Activated CD4-positive, alpha-beta T cell treated with anti-CD3 and anti-CD28 coated beads for 24 hours (primary cell): ENCODE measurements around the gene ATP5IF1.

ENCODE experiments used
- DNase-seq, 2 donors: peaks; one replicate each; pipeline ENCODE4 v3.0.0-alpha.2; 2020; ENCODE audit warnings: low read depth in 2 of 2

The ATP5IF1 gene

DNA sequence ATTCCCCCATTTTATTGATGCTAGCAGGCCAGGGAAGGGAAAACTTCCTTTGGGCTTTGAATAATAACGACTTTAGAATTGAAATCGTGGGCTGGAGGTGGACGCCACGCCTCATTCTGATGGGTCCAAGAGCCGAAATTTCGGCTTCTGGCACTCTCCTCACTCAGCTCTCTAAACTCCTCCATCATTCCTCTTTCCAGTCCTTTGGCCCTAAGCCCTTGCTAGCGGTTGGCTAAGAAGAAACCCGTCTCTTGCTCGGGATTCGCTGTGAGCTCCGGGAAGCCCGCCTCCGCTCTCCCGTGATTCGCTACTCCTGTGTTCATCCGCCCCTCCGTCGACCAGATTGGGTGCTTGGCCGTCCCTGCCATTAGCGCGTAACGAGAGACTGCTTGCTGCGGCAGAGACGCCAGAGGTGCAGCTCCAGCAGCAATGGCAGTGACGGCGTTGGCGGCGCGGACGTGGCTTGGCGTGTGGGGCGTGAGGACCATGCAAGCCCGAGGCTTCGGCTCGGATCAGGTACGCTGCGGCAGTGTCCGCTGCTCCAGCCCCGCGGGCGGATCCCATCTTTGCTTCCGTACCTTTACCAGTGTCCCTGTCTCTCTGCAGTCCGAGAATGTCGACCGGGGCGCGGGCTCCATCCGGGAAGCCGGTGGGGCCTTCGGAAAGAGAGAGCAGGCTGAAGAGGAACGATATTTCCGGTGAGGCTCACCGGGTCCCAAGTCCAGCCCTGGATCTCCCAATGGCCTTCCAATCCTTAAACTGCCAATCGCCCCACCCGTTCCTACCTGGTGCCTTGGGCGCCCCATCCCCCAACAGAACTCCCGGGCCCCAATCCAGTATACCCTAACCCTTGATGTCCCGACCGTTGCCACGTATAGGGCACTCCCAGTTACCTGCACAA, at the start of gene ATP5IF1:
Gene ATP5IF1 (plus strand): TSS at position 370 of the 901 bp plus-strand sequence. CDS start 60 bp downstream, at position 430.
- DNase-seq: peak; percentile 90 to 91

DNA sequence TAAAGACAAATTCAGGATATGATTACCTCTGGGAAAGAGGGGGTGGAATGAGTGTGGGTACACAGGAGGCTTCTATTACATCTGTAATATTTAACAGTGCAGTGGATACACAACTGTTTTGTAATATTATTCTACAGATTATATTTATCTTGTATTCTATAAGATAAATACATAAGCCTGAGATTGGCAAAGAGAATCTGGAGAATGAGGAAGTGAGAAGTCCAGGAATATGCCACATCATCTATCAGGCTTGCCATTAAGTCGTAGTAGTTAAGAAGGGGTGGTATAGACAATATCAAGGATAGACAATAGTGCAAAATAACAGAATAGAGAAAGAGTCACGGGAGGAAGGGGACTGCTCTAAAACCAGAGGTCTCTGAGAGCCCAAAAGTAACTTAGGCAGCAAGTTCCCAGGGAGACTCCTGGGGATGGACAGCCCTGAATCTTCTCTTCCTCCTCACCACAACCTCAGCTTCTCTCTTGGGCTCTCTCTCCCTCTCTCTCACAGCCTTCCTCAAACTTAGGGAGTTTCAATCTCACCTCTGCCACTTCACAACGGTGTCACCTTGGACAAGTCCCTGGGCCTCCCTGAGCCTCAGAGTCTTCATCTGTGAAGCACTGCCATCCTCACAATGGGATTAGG, 45.5 kb upstream of the ATP5IF1 start:
- no peak for DNase-seq

DNA sequence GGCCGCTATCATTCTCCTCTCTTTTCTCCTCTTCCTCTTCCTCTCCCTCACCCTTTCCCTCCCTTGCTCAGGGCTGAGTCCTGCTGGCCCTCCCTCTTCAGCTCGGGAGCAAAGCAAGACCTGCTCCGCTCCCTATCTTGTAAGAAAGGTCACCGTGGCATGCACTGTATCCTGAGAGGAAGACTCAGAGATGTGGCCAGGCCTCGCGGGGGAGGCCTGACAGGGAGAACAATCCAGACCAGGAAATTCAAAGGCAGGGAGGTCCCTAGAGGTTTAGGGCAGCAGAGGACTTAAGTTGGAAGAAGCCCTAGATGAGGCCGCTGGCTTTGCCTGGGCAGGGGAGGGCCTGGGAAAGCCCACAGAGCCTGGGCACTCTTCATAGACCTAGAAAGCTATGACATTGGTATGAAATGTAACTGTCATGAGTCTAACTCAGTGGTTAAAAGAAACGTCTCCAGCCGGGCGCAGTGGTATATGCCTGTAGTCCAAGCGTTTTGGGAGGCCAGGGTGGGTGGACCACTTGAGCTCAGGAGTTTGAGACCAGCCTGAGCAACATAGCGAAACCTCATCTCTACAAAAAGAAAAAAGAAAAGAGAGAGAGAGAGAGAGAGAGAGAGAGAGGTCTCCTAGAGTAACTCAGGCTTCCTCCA, 44.8 kb upstream of the ATP5IF1 start:
- no peak for DNase-seq

- DNase-seq: no peak
These were observed 42.2 kb upstream of the ATP5IF1 start for GRCh38 chr1:28193701-28194161.

GRCh38 chr1:28194326-28195035, 41.4 kb upstream of the ATP5IF1 start:
- DNase-seq: no peak

GRCh38 chr1:28195780-28196179, 40.1 kb upstream of the ATP5IF1 start:
- DNase-seq: no peak

GRCh38 chr1:28196330-28196729, 39.6 kb upstream of the ATP5IF1 start:
- no peak for DNase-seq

DNA sequence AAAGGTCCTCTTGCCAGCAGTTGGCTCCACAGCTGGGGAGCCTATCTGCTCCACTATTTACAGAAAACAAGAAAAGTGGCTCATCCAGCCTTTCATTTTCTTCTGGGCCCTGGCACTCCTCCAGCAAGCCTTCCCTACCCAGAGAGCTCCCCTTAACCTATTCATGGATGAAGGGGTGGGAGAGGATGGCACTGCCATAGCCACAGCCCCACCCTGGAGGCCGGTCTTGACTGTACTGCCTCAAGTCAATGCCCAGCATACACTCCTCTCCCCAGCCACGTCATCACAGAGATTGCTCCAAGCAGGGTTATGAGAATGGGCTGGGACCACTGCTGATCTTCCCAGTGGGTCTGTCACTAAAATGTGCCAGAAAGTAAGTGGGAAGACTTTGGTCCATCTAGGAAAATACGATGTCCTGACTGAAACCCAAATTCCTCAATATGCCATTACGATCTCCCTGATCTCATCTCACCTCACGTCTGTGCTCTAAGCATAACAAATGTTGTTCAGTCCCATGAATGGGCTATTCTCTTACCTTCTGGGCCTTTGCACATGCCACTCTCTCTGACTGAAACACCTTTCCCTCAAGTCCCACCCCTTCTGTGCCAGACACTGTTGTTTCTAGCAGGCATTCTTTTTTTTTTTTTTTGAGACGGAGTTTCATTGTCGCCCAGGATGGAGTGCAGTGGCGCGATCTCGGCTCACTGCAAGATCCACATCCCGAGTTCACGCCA, 38.1 kb upstream of the ATP5IF1 start:
- no peak for DNase-seq

DNA sequence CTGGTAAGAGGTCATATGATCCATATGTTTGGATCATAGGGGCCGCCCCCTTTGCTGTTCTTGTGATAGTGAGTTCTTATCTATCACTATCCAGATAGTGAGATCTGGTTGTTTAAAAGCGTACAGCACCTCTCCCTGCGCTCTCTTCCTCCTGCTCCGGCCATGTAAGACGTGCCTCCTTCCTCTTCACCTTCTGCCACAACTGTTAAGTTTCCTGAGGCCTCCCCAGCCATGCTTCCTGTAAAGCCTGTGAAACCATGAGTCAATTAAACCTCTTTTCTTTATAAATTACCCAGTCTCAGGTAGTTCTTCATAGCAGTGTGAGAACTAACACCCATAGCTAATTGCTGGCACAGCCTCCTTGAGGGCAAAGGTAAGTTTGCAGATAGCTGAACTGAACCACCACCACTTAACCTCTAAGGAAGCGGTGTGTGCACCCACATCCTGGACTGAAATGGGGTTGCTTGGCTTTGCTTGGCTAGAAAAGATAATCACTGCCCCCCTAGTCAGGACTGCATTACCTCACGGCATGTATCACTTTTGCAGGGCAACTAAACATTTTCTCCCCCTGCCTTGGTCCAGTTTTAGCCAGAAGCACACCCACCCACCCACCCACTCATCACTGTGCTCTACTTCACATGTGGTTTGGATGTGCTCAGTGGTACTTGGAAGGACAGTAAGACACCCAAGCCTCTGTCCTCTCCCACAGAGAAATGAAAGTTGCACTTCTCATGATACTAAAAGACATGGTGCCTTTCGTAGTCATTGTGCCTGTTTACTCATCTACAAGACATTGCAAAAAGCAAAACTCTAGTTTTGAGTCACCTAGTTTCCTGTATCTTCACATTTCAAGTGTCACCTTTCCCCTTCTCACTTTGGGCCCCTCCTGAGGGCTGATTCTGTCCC, 36.3 kb upstream of the ATP5IF1 start:
- DNase-seq: peak; percentile 33 to 39

- no peak for DNase-seq
These were observed 35.6 kb upstream of the ATP5IF1 start for GRCh38 chr1:28200234-28200873.

GRCh38 chr1:28205243-28205642, 30.7 kb upstream of the ATP5IF1 start:
- DNase-seq: no peak

DNA sequence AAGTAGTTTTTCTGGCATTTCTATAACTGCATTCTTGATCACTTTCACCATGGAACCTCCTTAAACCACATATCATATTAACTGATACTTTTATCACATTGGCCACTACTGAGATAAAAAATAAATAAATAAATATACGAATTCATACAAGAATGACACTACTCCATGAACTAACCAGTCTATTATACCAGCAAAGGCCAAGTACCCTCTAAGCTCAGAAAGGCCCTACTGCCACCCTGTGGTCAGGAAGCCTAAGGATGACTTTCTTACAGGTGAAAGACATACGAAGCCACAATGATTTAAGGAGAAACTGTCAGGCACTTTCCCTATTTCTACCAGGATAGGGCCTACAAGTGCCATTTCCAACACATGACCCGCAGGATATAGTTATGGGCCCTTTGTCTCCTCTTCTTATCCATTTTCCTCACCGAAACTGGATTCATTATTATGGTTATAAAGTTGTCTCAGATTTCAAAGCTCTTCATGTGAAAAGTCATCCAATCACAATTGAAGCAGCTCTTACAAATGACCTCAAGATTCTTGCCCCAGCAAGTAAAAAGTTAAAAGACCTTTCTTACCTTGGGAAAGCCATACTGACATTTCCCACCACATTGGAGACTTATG, 27.0 kb upstream of the ATP5IF1 start:
- peak in 1 of 2 donors; percentile 29 for DNase-seq

DNA sequence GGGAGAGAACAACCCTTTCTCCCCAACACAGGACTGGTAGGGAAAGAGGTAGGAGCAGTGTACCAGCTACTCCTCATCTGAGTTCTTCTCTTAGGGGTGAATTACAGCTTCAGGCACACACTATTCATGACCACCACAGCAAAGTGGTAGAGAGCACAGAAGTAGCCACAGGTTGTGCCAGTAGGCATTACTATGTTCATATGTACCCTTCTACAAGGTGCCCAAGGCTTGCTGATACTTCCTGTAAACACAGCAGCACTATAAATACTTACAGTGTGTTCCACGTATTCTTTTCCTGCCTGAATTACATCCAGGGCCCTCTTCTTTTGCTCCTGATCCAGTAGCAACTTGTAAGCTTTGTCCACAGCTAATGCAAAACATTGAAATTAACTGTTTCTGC, 26.2 kb upstream of the ATP5IF1 start:
- no peak for DNase-seq

DNA sequence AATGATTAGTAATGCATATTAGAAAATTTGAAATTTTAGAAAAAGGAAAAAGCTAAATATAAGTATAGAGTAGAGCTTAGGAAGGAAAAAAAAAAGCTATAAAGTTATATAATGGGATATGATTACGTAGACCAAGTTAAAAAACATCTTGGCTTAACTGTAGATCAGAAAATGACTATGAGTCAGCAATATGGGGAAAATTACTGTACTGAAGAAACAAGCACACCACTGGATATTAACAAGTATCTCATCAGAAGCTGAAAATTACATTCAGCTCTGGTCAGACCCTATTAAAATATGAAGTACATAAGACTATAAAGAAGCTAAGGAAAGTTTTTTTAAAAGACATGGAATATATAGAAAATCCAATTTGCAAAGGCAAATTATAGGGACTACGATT, 22.6 kb upstream of the ATP5IF1 start:
- no peak for DNase-seq

DNA sequence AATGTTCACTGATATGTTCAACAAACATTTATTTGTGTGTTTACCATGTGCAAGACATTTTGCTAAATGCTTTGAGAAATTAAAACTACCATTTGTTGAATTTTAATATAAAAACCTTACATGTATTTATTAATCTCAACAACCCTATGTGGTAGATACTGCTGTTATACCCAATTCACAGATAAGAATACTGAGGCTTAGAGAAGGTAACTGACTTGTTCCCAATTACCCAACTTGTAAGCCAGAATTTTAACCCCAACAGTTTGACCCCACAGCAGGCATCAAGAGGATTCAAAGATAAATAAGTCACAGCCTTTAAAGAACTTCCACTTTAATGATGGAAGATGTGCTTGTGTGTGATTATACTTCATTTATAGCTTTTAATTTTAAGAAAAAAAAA, 6.8 kb upstream of the ATP5IF1 start:
- DNase-seq: no peak

- DNase-seq: no peak
These were observed 5.9 kb upstream of the ATP5IF1 start for GRCh38 chr1:28229996-28230395.

DNA sequence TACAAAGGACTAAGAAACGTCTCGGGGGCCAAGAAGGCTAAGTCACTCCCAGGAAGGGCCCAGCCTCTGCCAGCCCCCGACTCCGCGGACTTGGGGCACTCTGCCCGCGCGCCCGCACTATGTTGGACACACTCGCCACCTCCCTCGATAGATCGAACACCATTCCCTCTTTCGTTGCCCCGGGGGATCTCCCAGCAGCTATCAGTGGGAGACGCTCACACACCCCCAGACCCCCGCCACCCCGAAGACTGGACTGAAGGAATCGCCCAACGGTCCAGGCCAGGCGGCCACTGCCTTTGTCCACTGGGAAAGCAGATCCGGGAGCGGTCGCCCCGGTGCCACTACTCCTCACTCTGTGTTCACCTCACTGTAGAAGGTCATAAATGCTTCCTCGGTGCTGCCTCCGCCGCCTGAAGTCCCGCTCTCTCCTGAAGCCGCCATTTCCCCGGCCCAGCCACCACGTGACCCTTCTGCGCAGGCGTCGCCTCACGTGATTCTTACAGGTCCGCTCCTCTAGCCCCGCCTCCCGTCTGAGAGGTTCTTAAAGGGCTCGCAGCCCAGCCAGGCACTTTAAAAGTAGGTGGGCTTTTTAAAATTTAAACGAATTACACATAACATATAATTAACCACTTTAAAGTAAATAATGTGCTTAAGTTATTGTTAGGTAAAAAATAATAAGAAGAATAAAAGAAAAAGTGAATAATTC, 3.2 kb upstream of the ATP5IF1 start, which contains the start of gene DNAJC8:
Gene DNAJC8 (minus strand): TSS at position 472 of the 706 bp plus-strand sequence. CDS start 31 bp downstream, at position 441.
- peak; percentile 93 to 95 for DNase-seq

GRCh38 chr1:28233264-28233606, 2.7 kb upstream of the ATP5IF1 start:
- DNase-seq: no peak
